HepG2 (cell line): Measurements from ENCODE around the gene CCNB1IP1. TPM values are rescaled to one million over a fixed set of nuclear protein-coding genes. Genes with fewer than 3 reads are reported as not detected.

Source experiments
- AFF4 ChIP-seq: sonication (generic); formaldehyde crosslinking; IDR thresholded peaks from 2 replicates; pipeline ENCODE4 v1.4.0; 2020; ENCODE audit warnings: missing genetic modification reagents
- ARID2 ChIP-seq: sonication (generic); formaldehyde crosslinking; IDR thresholded peaks from 2 replicates; pipeline ENCODE4 v1.8.1; 2022; ENCODE audit warnings: mild to moderate bottlenecking, missing genetic modification reagents, borderline replicate concordance
- BHLHE40 ChIP-seq: IDR thresholded peaks from 2 replicates; pipeline ENCODE4 v1.6.1; 2011; ENCODE audit warnings: low read length, improper control_type of control experiment
- CENPT ChIP-seq: sonication (generic); formaldehyde crosslinking; IDR thresholded peaks from 2 replicates; pipeline ENCODE4 v1.8.0; 2022; ENCODE audit warnings: low read depth, mild to moderate bottlenecking, moderate library complexity, missing genetic modification reagents
- DDIT3 ChIP-seq: sonication (generic); formaldehyde crosslinking; IDR thresholded peaks from 2 replicates; pipeline ENCODE4 v1.4.0; 2020; ENCODE audit warnings: mild to moderate bottlenecking, missing genetic modification reagents
- EHMT2 ChIP-seq: fragments of 200-600 bp; sonication (generic); IDR thresholded peaks from 2 replicates; pipeline ENCODE4 v1.7.0; 2017; ENCODE audit warnings: antibody characterized with exemption, low read depth, low read length, borderline replicate concordance
- ELF4 ChIP-seq: sonication (generic); formaldehyde crosslinking; IDR thresholded peaks from 2 replicates; pipeline ENCODE4 v1.5.0; 2020; ENCODE audit warnings: missing genetic modification reagents, mild to moderate bottlenecking, moderate library complexity, borderline replicate concordance
- FOSL2 ChIP-seq: sonication (generic); formaldehyde crosslinking; IDR thresholded peaks from 2 replicates; pipeline ENCODE4 v1.4.0; 2020; ENCODE audit warnings: missing genetic modification reagents
- HMGA1 ChIP-seq: sonication (generic); formaldehyde crosslinking; conservative IDR thresholded peaks from 2 replicates; pipeline ENCODE4 v1.4.0; 2020; ENCODE audit warnings: missing genetic modification reagents
- HNF4A ChIP-seq: sonication (generic); formaldehyde crosslinking; IDR thresholded peaks from 2 replicates; pipeline ENCODE4 v1.4.0; 2020; ENCODE audit warnings: missing genetic modification reagents
- JUND ChIP-seq: sonication (generic); formaldehyde crosslinking; IDR thresholded peaks from 2 replicates; pipeline ENCODE4 v1.8.0; 2022; ENCODE audit warnings: mild to moderate bottlenecking, missing genetic modification reagents
- MTF2 ChIP-seq: sonication (generic); formaldehyde crosslinking; IDR thresholded peaks from 2 replicates; pipeline ENCODE4 v1.5.0; 2020; ENCODE audit warnings: missing genetic modification reagents, borderline replicate concordance
- MXD1 ChIP-seq: sonication (generic); formaldehyde crosslinking; IDR thresholded peaks from 2 replicates; pipeline ENCODE4 v1.4.0; 2020; ENCODE audit warnings: mild to moderate bottlenecking, missing genetic modification reagents
- NFATC3 ChIP-seq: sonication (generic); formaldehyde crosslinking; IDR thresholded peaks from 2 replicates; pipeline ENCODE4 v1.5.1; 2020; ENCODE audit warnings: mild to moderate bottlenecking, missing genetic modification reagents
- NFE2L1 ChIP-seq: sonication (generic); formaldehyde crosslinking; IDR thresholded peaks from 2 replicates; pipeline ENCODE4 v1.4.0; 2020; ENCODE audit warnings: missing genetic modification reagents, mild to moderate bottlenecking, borderline replicate concordance
- RFXAP ChIP-seq: sonication (generic); formaldehyde crosslinking; IDR thresholded peaks from 2 replicates; pipeline ENCODE4 v1.4.0; 2020; ENCODE audit warnings: missing genetic modification reagents, borderline replicate concordance
- U2AF2 ChIP-seq: fragments of 200-400 bp; formaldehyde crosslinking; IDR thresholded peaks from 2 replicates; pipeline ENCODE4 v1.6.1; 2017; ENCODE audit warnings: low read depth, mild to moderate bottlenecking, low read length
- XBP1 ChIP-seq: sonication (generic); formaldehyde crosslinking; IDR thresholded peaks from 2 replicates; pipeline ENCODE4 v1.5.0; 2020; ENCODE audit warnings: missing genetic modification reagents
- ZNF337 ChIP-seq: sonication (generic); formaldehyde crosslinking; IDR thresholded peaks from 2 replicates; pipeline ENCODE4 v1.5.1; 2020; ENCODE audit warnings: missing genetic modification reagents, low read depth, mild to moderate bottlenecking, borderline replicate concordance
- polyA plus RNA-seq, 8 experiments: library from polyadenylated mRNA; depleted of rRNA in 3 of 8; stranded (reverse) in 7 of 8; unstranded in 1 of 8; fragments of >200 nt; fragmentation: Illumina TruSeq in 4 of 8; extraction: Trizol in 4 of 8; gene quantifications; 2 replicates each; pipeline versions ENCODE4 v1.2.1 to v1.2.3, GENCODE V29; 2011 to 2016; ENCODE audit warnings: low read depth in 4 of 8, missing spikeins in 1 of 8, mixed read lengths in 1 of 8; ENCODE audit not compliant: insufficient read depth in 1 of 8
- total RNA-seq, 5 experiments: library from RNA; depleted of rRNA; stranded (reverse); fragments of >200 nt; fragmentation: Illumina TruSeq; extraction: Trizol; gene quantifications; 2 replicates each; pipeline ENCODE4 v1.2.3, GENCODE V29; 2016; ENCODE audit warnings: low read depth in 1 of 5
- TF ChIP-seq, protein P1 (sequence below): sonication (generic); formaldehyde crosslinking; IDR thresholded peaks from 2 replicates; pipeline ENCODE4 v1.5.0; 2020; ENCODE audit warnings: missing genetic modification reagents, mild to moderate bottlenecking, borderline replicate concordance
- TF ChIP-seq, protein P2 (sequence below): sonication (generic); formaldehyde crosslinking; IDR thresholded peaks from 2 replicates; pipeline ENCODE4 v1.9.0; 2021; ENCODE audit warnings: missing genetic modification reagents, borderline replicate concordance
- TF ChIP-seq, protein P3 (sequence below): sonication (generic); formaldehyde crosslinking; IDR thresholded peaks from 2 replicates; pipeline ENCODE4 v1.8.0; 2022; ENCODE audit warnings: missing genetic modification reagents, mild to moderate bottlenecking, inconsistent platforms, borderline replicate concordance

Gene CCNB1IP1
- total and polyA plus RNA-seq, 2 of the 13 experiments (the other 11 are each of a cell fraction or from before 2014, with no cell fraction given): 98.3 to 125 TPM

- TF ChIP-seq ELF4 (no peak), HNF4A (CRISPR knock-in tag) (0 out of 2 replicates have a peak, but pooled peaks have one; percentile 3), BHLHE40 (no peak), ARID2 (peak; percentile 93), EHMT2 (no peak), RFXAP (CRISPR knock-in tag) (peak; percentile 75), JUND (CRISPR knock-in tag) (peak; percentile 86), MXD1 (peak; percentile 74; the same call in 1 of the 2 replicates), FOSL2 (CRISPR knock-in tag) (peak; percentile 83), ZNF337 (CRISPR knock-in tag) (peak; percentile 85; the same call in 1 of the 2 replicates), HMGA1 (CRISPR knock-in tag) (no peak), NFATC3 (CRISPR knock-in tag) (0 out of 2 replicates have a peak, but pooled peaks have one; percentile 21), MTF2 (CRISPR knock-in tag) (no peak; the same call in 1 of the 2 replicates), AFF4 (peak; percentile 49; the same call in 1 of the 2 replicates), NFE2L1 (CRISPR knock-in tag) (no peak), DDIT3 (CRISPR knock-in tag) (no peak), U2AF2 (no peak), CENPT (no peak), XBP1 (CRISPR knock-in tag) (peak; percentile 93; the same call in 1 of the 2 replicates)
- TF ChIP-seq, protein P1, sequence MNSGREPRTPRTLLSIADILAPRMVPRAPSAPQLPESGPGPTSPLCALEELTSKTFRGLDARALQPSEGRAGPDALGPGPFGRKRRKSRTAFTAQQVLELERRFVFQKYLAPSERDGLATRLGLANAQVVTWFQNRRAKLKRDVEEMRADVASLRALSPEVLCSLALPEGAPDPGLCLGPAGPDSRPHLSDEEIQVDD (CRISPR knock-in tag): no peak
- TF ChIP-seq, protein P2, sequence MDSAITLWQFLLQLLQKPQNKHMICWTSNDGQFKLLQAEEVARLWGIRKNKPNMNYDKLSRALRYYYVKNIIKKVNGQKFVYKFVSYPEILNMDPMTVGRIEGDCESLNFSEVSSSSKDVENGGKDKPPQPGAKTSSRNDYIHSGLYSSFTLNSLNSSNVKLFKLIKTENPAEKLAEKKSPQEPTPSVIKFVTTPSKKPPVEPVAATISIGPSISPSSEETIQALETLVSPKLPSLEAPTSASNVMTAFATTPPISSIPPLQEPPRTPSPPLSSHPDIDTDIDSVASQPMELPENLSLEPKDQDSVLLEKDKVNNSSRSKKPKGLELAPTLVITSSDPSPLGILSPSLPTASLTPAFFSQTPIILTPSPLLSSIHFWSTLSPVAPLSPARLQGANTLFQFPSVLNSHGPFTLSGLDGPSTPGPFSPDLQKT (CRISPR knock-in tag): no peak
- TF ChIP-seq, protein P3, sequence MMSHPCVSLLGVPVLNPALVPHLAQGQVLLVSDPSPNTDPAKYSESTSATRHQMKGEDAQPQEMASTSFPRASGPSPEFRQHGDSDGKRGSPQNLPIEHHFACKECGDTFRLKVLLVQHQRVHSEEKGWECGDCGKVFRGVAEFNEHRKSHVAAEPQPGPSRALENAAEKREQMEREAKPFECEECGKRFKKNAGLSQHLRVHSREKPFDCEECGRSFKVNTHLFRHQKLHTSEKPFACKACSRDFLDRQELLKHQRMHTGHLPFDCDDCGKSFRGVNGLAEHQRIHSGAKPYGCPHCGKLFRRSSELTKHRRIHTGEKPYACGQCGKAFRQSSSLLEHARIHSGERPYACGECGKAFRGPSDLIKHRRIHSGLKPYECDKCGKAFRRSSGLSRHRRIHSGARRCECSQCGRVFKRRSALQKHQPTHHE (CRISPR knock-in tag): no peak
Measured at GRCh38 chr14:20343092-20343861, 10.2 kb upstream of the CCNB1IP1 start, which contains the start of gene PARP2 (continued).
